Measurements from ENCODE around the gene BBS12. TPM values are rescaled to one million over a fixed set of nuclear protein-coding genes. Genes with fewer than 3 reads are reported as not detected.

The BBS12 gene
- total and polyA plus RNA-seq, 2 donors (not counting 3 experiments of a cell fraction or from before 2014, with no cell fraction given), result 0.91 to 2.3 TPM

- ChIA-PET POLR2A (no interaction called here), CTCF (interaction anchor here (0.7 to 4.1 kb wide), 3 partner anchors 14 to 101 kb away, joined by 3 to 18 read pairs (median 4); no protein-coding TSS in a partner anchor)
- Histone ChIP-seq H3K4me3 (replicated peaks in 1 of 3; ENCODE audit: insufficient read depth in 1 of 3, low read depth in 1 of 3, low read length in 3 of 3) (no peak overlapping the region), H4K20me1 (replicated peaks; ENCODE audit: control insufficient read depth, extremely low read depth, insufficient read depth, low read length) (no peaks in the 10 kb centered on the region), H3K9me3 (replicated peaks; ENCODE audit: control insufficient read depth, insufficient read depth, low read length) (no peaks in the 10 kb centered on the region), H2AFZ (ENCODE audit: low read depth, low read length) (no peak overlapping the region), H3K9me1 (replicated peaks; ENCODE audit: control insufficient read depth, extremely low read depth, insufficient read depth, low read length) (no peaks in the 10 kb centered on the region), H3K27me3 (ENCODE audit: control insufficient read depth in 2 of 2, insufficient read depth in 2 of 2, low read length in 2 of 2) (peaks cover 0 to 4% of the 10 kb centered on the region in 2 experiments), H3K27ac (ENCODE audit: insufficient read depth, low read depth, low read length) (no peak overlapping the region), H3K9ac (replicated peaks; ENCODE audit: extremely low read depth, insufficient read depth, low read length) (no peak overlapping the region), H3K4me1 (ENCODE audit: control insufficient read depth, extremely low read depth, insufficient read depth, low read length) (peaks cover 4% of the 10 kb centered on the region), H3K79me2 (ENCODE audit: control insufficient read depth, insufficient read depth, low read length) (no peaks in the 10 kb centered on the region), H3K36me3 (ENCODE audit: control insufficient read depth in 2 of 2, extremely low read depth in 1 of 2, insufficient read depth in 2 of 2, low read length in 2 of 2) (no peaks in the 10 kb centered on the region), H3K4me2 (ENCODE audit: insufficient read depth, low read length) (no peak overlapping the region)
- no peak for DNase-seq (ENCODE audit: low read depth, low spot score)
- dilution Hi-C loops (cut with MboI; ENCODE audit: extremely low pct_ligation_motif_present, low sequenced_read_pairs), result no loop called here
- BruUV-seq (replicated peaks), result no TSS peak
- intact Hi-C loops (cut with micrococcal nuclease), result no loop called here
- FAIRE-seq, result no peak
- TF ChIP-seq CTCF (IDR thresholded peaks at IDR 0.05; ENCODE audit: extremely low read depth in 1 of 2, insufficient read depth in 1 of 2, low read depth in 1 of 2, low read length in 2 of 2) (no peak), MAX (IDR thresholded peaks at IDR 0.05; ENCODE audit: insufficient read depth, insufficient read length) (no peak), JUN (IDR thresholded peaks at IDR 0.05; ENCODE audit: borderline replicate concordance, insufficient read depth, insufficient read length, low read depth) (no peak), FOS (IDR thresholded peaks at IDR 0.05; ENCODE audit: borderline replicate concordance, insufficient read depth, low read length) (no peak), POLR2AphosphoS5 (IDR thresholded peaks at IDR 0.05; ENCODE audit: insufficient read depth, low read depth, low read length) (no peak), GATA2 (IDR thresholded peaks at IDR 0.05; ENCODE audit: insufficient read depth, insufficient read length, low read depth, low read length) (no peak), EZH2 (IDR thresholded peaks at IDR 0.05; ENCODE audit: borderline replicate concordance, low read depth, low read length, severe bottlenecking) (no peak), MYC (IDR thresholded peaks at IDR 0.05; ENCODE audit: low read depth, low read length) (no peak), POLR2A (IDR thresholded peaks at IDR 0.05; ENCODE audit: low read depth, low read length) (no peak)
Observed at GRCh38 chr4:122703868-122704267, 28.6 kb upstream of the BBS12 start.

Data from endothelial cell of umbilical vein (primary cell).